ENCODE measurements around the gene STK11IP.

The STK11IP gene, protein sequence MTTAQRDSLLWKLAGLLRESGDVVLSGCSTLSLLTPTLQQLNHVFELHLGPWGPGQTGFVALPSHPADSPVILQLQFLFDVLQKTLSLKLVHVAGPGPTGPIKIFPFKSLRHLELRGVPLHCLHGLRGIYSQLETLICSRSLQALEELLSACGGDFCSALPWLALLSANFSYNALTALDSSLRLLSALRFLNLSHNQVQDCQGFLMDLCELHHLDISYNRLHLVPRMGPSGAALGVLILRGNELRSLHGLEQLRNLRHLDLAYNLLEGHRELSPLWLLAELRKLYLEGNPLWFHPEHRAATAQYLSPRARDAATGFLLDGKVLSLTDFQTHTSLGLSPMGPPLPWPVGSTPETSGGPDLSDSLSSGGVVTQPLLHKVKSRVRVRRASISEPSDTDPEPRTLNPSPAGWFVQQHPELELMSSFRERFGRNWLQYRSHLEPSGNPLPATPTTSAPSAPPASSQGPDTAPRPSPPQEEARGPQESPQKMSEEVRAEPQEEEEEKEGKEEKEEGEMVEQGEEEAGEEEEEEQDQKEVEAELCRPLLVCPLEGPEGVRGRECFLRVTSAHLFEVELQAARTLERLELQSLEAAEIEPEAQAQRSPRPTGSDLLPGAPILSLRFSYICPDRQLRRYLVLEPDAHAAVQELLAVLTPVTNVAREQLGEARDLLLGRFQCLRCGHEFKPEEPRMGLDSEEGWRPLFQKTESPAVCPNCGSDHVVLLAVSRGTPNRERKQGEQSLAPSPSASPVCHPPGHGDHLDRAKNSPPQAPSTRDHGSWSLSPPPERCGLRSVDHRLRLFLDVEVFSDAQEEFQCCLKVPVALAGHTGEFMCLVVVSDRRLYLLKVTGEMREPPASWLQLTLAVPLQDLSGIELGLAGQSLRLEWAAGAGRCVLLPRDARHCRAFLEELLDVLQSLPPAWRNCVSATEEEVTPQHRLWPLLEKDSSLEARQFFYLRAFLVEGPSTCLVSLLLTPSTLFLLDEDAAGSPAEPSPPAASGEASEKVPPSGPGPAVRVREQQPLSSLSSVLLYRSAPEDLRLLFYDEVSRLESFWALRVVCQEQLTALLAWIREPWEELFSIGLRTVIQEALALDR

DNA sequence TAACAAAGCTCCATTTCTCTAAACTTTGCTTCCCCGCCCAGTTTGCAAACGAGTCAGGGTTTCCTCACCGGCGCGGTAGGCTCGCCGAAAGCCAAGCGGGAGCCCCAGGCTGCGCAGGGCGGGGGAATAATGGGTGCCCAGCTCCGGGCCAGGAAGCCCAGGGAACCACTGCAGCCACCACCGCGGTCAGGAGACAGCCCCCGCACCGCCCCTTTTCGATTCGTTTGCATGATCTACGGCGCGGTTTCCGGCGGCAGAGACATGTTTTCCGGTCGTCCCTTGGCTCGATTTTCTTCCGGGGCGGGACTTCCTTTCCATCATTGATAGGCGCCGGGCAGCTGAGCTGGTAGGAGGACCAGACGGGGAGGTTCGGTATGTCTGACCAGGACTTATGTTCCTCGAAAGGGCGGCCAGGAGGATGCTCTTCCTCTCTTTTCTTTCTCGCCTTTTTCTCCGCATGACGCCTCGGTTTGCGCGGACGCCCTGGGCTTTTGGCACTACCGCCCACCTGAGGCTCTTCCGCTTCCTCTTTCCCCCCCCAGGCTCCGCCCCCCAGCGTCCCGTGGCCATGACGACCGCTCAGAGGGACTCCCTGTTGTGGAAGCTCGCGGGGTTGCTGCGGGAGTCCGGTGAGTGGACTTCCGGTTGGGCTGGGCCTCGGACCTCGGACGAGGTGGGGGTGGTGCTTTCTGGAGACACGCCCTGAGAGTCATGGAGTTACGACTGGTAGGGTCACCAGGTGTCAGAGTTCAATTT, at the start of gene STK11IP:
STK11IP (plus strand) TSS at position 306 of the 756 bp plus-strand sequence; CDS start at position 569, 263 bp downstream.
- DNase-seq (ENCODE audit: low read depth, low spot score): peak; percentile 94
- H3K4me3 ChIP-seq (ENCODE audit: insufficient read length, low read depth): peak within 1 kb of the TSS; percentile 63
- H3K9ac ChIP-seq (ENCODE audit: insufficient read length, low read depth): peak within 1 kb of the TSS; percentile 89
- H3K9me3 ChIP-seq (ENCODE audit: insufficient read depth, low read length): no peaks in the 10 kb centered on the region
- TF ChIP-seq SUZ12 (IDR thresholded peaks at IDR 0.05; ENCODE audit: extremely low read depth, insufficient read depth, insufficient read length) (no peak), ZNF274 (IDR thresholded peaks at IDR 0.05; ENCODE audit: low read depth, low read length) (no peak), YY1 (IDR thresholded peaks at IDR 0.05; ENCODE audit: insufficient read depth, insufficient read length) (no peak)
- H3K4me1 ChIP-seq (ENCODE audit: insufficient read depth, insufficient read length): peaks cover 6% of the 10 kb centered on the region
- no peaks in the 10 kb centered on the region for H3K27me3 ChIP-seq (ENCODE audit: insufficient read depth, insufficient read length)
- H3K36me3 ChIP-seq (ENCODE audit: insufficient read depth, insufficient read length, low read length): peaks cover 19% of the 10 kb centered on the region

DNA sequence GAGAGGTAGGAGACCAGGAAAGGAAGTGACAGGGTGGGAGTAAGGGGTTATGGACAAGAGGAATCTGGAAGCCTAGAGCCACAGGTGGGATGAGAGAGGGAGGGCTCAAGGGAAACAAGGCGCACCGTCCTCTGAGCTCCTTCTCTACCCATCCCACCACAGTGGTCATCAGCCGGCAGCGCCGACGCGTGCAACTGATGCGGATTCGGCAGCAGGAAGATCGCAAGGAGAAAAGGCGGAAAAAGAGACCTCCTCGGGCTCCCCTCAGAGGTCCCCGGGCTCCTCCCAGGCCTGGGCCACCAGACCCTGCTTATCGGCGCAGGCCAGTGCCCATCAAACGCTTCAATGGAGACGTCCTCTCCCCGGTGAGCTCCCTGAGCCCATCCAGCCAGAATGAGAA, 48.7 kb upstream of the STK11IP start:
- peaks cover 68% of the 10 kb centered on the region for H3K27me3 ChIP-seq (ENCODE audit: insufficient read depth, insufficient read length)
- H3K4me3 ChIP-seq (ENCODE audit: insufficient read length, low read depth): no peak overlapping the region
- H3K4me1 ChIP-seq (ENCODE audit: insufficient read depth, insufficient read length): peaks cover 17% of the 10 kb centered on the region
- no peak for TF ChIP-seq YY1 (IDR thresholded peaks at IDR 0.05; ENCODE audit: insufficient read depth, insufficient read length)
- TF ChIP-seq ZNF274 (IDR thresholded peaks at IDR 0.05; ENCODE audit: low read depth, low read length): no peak
- TF ChIP-seq SUZ12 (IDR thresholded peaks at IDR 0.05; ENCODE audit: extremely low read depth, insufficient read depth, insufficient read length): no peak
- H3K36me3 ChIP-seq (ENCODE audit: insufficient read depth, insufficient read length, low read length): peaks cover 32% of the 10 kb centered on the region
- H3K9ac ChIP-seq (ENCODE audit: insufficient read length, low read depth): no peak overlapping the region
- no peaks in the 10 kb centered on the region for H3K9me3 ChIP-seq (ENCODE audit: insufficient read depth, low read length)
- no peak for DNase-seq (ENCODE audit: low read depth, low spot score)

DNA sequence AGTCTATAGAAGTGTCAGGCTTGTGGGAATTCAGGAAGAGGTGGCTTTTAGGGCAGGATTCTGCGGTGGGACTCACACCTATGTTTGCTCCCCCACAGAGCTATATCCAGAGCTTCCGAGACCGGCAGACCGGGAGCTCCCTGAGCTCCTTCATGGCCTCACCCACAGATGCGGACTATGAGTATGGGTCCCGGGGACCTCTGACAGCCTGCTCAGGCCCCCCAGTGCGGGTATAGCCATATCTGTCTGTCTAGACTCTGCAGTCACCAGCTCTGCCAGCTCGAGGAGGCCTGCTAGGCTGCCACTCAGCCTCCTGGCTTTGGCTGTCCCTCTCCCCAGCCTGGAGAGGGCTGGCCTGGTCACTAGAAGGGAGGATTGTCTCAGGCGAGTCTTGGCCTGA, 48.0 kb upstream of the STK11IP start:
- peaks cover 62% of the 10 kb centered on the region for H3K27me3 ChIP-seq (ENCODE audit: insufficient read depth, insufficient read length)
- no peak overlapping the region for H3K4me3 ChIP-seq (ENCODE audit: insufficient read length, low read depth)
- no peak overlapping the region for H3K9ac ChIP-seq (ENCODE audit: insufficient read length, low read depth)
- H3K4me1 ChIP-seq (ENCODE audit: insufficient read depth, insufficient read length): peaks cover 14% of the 10 kb centered on the region
- TF ChIP-seq YY1 (IDR thresholded peaks at IDR 0.05; ENCODE audit: insufficient read depth, insufficient read length) (no peak), SUZ12 (IDR thresholded peaks at IDR 0.05; ENCODE audit: extremely low read depth, insufficient read depth, insufficient read length) (no peak), ZNF274 (IDR thresholded peaks at IDR 0.05; ENCODE audit: low read depth, low read length) (no peak)
- H3K36me3 ChIP-seq (ENCODE audit: insufficient read depth, insufficient read length, low read length): peaks cover 38% of the 10 kb centered on the region
- no peaks in the 10 kb centered on the region for H3K9me3 ChIP-seq (ENCODE audit: insufficient read depth, low read length)
- no peak for DNase-seq (ENCODE audit: low read depth, low spot score)

DNA sequence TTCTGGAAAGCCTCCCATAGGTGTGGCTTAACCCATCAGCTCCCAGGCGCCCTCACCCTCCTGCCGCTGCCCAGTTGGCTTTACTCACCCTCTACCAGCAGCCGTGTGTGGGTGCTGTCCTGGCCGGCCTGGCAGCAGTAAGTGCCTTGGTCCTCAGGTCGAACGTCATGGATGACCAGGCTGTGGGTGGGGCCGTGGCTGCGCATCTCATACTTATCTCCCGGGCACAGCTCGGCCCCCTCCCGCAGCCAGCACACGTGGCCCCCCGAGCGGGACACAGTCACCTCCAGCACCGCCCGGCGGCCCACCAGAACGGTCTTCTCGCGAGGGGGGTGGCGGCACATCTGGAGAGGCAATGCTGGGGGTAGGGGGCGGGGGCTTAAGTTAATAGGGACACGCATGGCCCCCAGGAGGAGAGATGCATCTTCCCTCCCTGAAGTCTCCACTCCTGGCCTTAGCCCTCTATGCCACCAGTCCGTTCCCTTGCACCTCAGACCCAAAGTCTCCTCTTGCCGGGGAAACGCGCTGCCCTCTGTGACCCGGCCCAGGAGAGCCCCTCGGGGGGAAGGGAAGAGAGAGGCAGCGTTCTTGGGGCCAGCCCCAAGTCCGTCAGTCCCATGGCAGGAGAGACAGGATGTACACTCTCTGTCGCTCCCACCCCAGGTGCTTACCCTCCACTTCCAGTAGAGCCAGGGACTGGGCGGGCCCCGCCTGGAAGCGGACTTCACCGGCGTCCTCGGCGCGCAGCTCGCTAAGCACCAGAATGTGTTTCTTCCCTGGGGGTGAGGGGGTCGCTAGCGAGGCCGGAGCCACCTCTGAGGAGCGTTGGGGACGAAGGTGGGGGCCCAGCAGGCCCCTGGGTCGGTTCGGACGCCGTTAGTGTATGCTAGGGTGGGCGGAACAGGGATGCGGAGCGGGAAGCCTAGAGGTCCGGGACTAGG, 45.9 kb upstream of the STK11IP start:
- peak; percentile 62 for DNase-seq (ENCODE audit: low read depth, low spot score)
- TF ChIP-seq YY1 (IDR thresholded peaks at IDR 0.05; ENCODE audit: insufficient read depth, insufficient read length): no peak
- TF ChIP-seq ZNF274 (IDR thresholded peaks at IDR 0.05; ENCODE audit: low read depth, low read length): no peak
- TF ChIP-seq SUZ12 (IDR thresholded peaks at IDR 0.05; ENCODE audit: extremely low read depth, insufficient read depth, insufficient read length): no peak
- Histone ChIP-seq H3K9me3 (ENCODE audit: insufficient read depth, low read length) (no peaks in the 10 kb centered on the region), H3K9ac (ENCODE audit: insufficient read length, low read depth) (peak overlapping the region; percentile 81), H3K27me3 (ENCODE audit: insufficient read depth, insufficient read length) (peaks cover 43% of the 10 kb centered on the region), H3K4me3 (ENCODE audit: insufficient read length, low read depth) (peak overlapping the region; percentile 69), H3K36me3 (ENCODE audit: insufficient read depth, insufficient read length, low read length) (peaks cover 58% of the 10 kb centered on the region), H3K4me1 (ENCODE audit: insufficient read depth, insufficient read length) (peaks cover 14% of the 10 kb centered on the region)

DNA sequence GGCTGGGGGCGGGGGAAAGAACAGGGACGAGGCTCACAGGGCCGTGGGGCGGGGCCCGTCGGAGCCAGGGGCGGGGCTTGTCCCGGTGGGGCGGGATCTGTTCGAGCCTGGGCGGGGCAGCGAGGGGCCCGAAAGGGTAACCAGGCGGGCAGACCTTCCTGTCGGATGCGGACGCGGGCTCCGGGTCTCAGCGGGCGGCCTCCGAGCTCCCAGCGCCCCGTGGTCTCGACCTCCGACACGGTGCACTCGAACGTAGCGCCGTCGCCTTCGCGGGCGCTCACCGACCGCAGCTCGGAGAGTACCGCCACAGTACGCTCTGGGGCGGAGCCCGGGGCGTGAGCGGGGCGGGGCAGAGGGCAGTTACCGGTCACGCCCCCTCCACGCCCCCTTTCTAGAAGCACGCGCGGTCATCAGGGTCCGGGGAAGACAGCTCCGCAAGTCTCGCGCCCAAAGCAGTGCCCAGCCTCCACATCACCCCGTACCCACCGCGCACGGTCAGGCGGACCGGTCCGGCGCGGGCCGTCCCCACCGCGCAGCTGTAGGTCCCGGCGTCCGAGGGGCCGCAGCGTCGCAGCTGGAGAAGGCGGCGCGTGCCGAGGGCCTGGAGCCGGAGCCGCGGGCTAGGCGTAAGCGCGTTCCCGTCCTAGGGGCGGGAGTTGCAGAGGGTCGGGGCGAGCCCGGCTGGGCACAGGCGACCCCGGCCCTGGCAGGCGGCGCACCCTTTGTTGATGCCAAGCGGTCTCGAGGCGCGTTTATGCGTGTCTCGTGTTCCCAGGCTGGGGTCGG, 45.1 kb upstream of the STK11IP start:
- TF ChIP-seq YY1 (IDR thresholded peaks at IDR 0.05; ENCODE audit: insufficient read depth, insufficient read length) (no peak), SUZ12 (IDR thresholded peaks at IDR 0.05; ENCODE audit: extremely low read depth, insufficient read depth, insufficient read length) (no peak), ZNF274 (IDR thresholded peaks at IDR 0.05; ENCODE audit: low read depth, low read length) (no peak)
- H3K4me3 ChIP-seq (ENCODE audit: insufficient read length, low read depth): peak overlapping the region; percentile 69
- peaks cover 41% of the 10 kb centered on the region for H3K27me3 ChIP-seq (ENCODE audit: insufficient read depth, insufficient read length)
- peaks cover 61% of the 10 kb centered on the region for H3K36me3 ChIP-seq (ENCODE audit: insufficient read depth, insufficient read length, low read length)
- H3K9me3 ChIP-seq (ENCODE audit: insufficient read depth, low read length): no peaks in the 10 kb centered on the region
- peaks cover 14% of the 10 kb centered on the region for H3K4me1 ChIP-seq (ENCODE audit: insufficient read depth, insufficient read length)
- DNase-seq (ENCODE audit: low read depth, low spot score): peak; percentile 75
- H3K9ac ChIP-seq (ENCODE audit: insufficient read length, low read depth): peak overlapping the region; percentile 78

Measured in NT2/D1 (cell line).